GM23338 (cell line): Measurements from ENCODE around the gene LYRM9.

Source experiments
- CTCF ChIP-seq, 2 experiments: fragments of 200-600 bp in 1 of 2; sonication (generic) in 1 of 2; conservative IDR thresholded peaks; 2 replicates each; pipeline versions ENCODE4 v1.5.1 to v1.6.1; 2016 to 2017; ENCODE audit warnings: antibody characterized with exemption in 2 of 2, low read depth in 2 of 2, mild to moderate bottlenecking in 2 of 2, moderate library complexity in 1 of 2
- POLR2AphosphoS5 ChIP-seq: IDR thresholded peaks from 2 replicates; pipeline ENCODE4 v1.6.1; 2016; ENCODE audit warnings: antibody characterized with exemption, low read depth

GRCh38 chr17:27918498-27918897 is 25.3 kb upstream of the LYRM9 start:
- TF ChIP-seq CTCF (conservative IDR thresholded peaks at IDR 0.05; ENCODE audit: low read depth in 2 of 2) (no peak), POLR2AphosphoS5 (no peak)
